HEK293T (cell line): ENCODE data around the gene FAM131C.

Experiments used
- ARNT ChIP-seq: fragments of 450-650 bp; IDR thresholded peaks from 2 replicates; pipeline ENCODE4 v1.6.1; 2017; ENCODE audit warnings: mild to moderate bottlenecking
- BHLHE40 ChIP-seq: fragments of 450-650 bp; IDR thresholded peaks from 2 replicates; pipeline ENCODE4 v1.6.1; 2016; ENCODE audit warnings: mild to moderate bottlenecking, moderate library complexity, borderline replicate concordance
- CTBP1 ChIP-seq: fragments of 450-650 bp; IDR thresholded peaks from 2 replicates; pipeline ENCODE4 v1.6.1; 2016; ENCODE audit warnings: borderline replicate concordance
- ELF4 ChIP-seq: fragments of 450-650 bp; IDR thresholded peaks from 2 replicates; pipeline ENCODE4 v1.6.1; 2017; ENCODE audit warnings: antibody characterized with exemption
- SP1 ChIP-seq: fragments of 450-650 bp; IDR thresholded peaks from 2 replicates; pipeline ENCODE4 v1.6.1; 2017
- SUZ12 ChIP-seq: fragments of 450-650 bp; IDR thresholded peaks from 2 replicates; pipeline ENCODE4 v1.6.1; 2016; ENCODE audit warnings: mild to moderate bottlenecking
- TARDBP ChIP-seq: fragments of 450-650 bp; IDR thresholded peaks from 2 replicates; pipeline ENCODE4 v1.6.1; 2016

DNA sequence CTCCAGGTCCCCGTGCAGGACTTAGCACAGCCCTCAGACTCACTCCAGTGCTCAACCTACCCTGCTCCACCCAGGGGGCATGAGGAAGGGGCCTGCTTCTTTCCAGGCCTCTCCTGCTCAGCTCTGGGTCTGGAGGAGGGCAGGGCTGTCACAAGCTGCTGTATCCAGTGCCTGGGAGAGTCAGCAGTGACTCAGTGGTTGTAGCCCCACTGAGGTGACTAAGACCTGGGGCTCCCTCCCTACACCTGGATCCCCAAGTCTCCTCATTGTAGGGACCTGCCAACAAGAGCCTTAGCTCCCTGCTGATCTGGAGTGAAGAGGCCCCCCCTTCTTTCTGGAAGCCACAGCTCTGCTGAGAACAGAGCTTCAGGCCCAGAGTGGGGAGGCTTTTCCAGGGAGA is 36.1 kb upstream of the FAM131C start:
- TF ChIP-seq BHLHE40 (no peak), SUZ12 (no peak), TARDBP (no peak), ARNT (no peak), SP1 (no peak), CTBP1 (no peak), ELF4 (no peak)
